ENCODE results near the gene MSI2. TPM values are rescaled to one million over a fixed set of nuclear protein-coding genes. Genes with fewer than 3 reads are reported as not detected.

The MSI2 gene
- total RNA-seq, 1 donor from 2014 or later, result 26.6 TPM

GRCh38 chr17:57245786-57246185, 10.5 kb upstream of the MSI2 start:
- TF ChIP-seq, protein P1, sequence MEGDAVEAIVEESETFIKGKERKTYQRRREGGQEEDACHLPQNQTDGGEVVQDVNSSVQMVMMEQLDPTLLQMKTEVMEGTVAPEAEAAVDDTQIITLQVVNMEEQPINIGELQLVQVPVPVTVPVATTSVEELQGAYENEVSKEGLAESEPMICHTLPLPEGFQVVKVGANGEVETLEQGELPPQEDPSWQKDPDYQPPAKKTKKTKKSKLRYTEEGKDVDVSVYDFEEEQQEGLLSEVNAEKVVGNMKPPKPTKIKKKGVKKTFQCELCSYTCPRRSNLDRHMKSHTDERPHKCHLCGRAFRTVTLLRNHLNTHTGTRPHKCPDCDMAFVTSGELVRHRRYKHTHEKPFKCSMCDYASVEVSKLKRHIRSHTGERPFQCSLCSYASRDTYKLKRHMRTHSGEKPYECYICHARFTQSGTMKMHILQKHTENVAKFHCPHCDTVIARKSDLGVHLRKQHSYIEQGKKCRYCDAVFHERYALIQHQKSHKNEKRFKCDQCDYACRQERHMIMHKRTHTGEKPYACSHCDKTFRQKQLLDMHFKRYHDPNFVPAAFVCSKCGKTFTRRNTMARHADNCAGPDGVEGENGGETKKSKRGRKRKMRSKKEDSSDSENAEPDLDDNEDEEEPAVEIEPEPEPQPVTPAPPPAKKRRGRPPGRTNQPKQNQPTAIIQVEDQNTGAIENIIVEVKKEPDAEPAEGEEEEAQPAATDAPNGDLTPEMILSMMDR (conservative IDR thresholded peaks at IDR 0.05; ENCODE audit: low read depth, low read length), result no peak
- H3K4me3 ChIP-seq (ENCODE audit: low read depth, low read length), result no peak overlapping the region

DNA sequence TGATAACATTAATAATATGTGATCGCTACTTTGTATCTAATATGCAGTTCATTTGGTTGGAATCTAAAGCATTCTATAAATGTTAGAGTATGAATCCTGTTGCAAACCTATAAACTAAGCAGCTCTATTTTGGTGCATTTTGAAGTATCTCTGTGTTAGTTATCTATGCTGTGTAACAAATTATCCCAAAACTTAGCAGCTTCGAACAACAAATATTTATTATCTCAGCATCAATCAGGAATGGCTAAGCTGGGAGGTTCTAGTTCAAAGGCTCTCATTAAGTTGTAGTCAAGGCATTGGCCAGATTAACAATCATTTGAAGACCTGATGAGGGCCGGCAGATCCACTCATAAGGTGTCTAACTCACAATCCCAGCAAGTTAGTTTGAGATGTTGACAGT, 10.1 kb upstream of the MSI2 start:
- TF ChIP-seq, protein P1 (conservative IDR thresholded peaks at IDR 0.05; ENCODE audit: low read depth, low read length), result no peak
- no peak for DNase-seq (ENCODE audit: low read depth)
- H3K4me3 ChIP-seq (ENCODE audit: low read depth, low read length), result no peak overlapping the region

More at GRCh38 chr17:57245786-57246185, 10.5 kb upstream of the MSI2 start:
- DNase-seq (ENCODE audit: low read depth), result no peak

DNA sequence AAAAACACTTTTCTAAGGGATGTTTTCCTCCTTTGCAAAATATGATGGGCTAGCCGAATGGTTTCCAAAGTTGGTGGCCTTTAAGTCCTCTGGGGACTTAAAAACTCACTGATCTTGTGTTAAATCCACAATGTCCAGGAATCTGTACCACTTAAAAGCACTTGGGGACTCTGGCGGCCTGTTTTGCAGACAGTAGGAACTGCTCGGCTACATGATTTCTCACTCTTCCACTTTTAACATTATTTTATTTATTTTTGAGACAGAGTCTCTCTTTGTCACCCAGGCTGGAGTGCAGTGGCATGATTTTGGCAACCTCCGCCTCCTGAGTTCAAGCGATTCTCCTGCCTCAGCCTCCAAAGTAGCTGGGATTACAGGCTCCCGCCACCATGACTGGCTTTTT, 9.1 kb upstream of the MSI2 start:
- TF ChIP-seq, protein P1 (conservative IDR thresholded peaks at IDR 0.05; ENCODE audit: low read depth, low read length), result no peak
- no peak overlapping the region for H3K4me3 ChIP-seq (ENCODE audit: low read depth, low read length)
- DNase-seq (ENCODE audit: low read depth), result no peak

- no peak for DNase-seq (ENCODE audit: low read depth)
- H3K4me3 ChIP-seq (ENCODE audit: low read depth, low read length), result no peak overlapping the region
- TF ChIP-seq, protein P1 (conservative IDR thresholded peaks at IDR 0.05; ENCODE audit: low read depth, low read length), result no peak
Measured at GRCh38 chr17:57247913-57248312, 8.4 kb upstream of the MSI2 start.

DNA sequence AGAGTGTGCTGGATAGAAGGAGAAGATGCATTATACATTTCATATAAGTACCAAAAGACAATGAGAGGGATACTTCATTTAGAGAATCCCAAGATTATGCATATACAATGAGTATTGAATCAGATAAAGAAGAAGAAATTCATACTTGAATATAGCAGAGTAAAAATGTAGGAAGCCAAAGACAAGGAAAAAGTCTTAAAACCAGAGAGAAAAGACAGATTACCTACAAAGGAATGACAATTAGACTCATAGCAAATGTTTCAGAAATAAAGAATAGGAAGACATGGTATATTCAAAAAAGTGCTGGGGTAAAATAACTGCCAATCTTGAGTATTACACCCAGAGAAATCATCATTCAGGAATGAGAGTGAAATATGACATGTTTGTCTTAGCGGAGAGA, 6.8 kb upstream of the MSI2 start:
- DNase-seq (ENCODE audit: low read depth), result no peak
- H3K4me3 ChIP-seq (ENCODE audit: low read depth, low read length), result no peak overlapping the region
- TF ChIP-seq, protein P1 (conservative IDR thresholded peaks at IDR 0.05; ENCODE audit: low read depth, low read length), result no peak

DNA sequence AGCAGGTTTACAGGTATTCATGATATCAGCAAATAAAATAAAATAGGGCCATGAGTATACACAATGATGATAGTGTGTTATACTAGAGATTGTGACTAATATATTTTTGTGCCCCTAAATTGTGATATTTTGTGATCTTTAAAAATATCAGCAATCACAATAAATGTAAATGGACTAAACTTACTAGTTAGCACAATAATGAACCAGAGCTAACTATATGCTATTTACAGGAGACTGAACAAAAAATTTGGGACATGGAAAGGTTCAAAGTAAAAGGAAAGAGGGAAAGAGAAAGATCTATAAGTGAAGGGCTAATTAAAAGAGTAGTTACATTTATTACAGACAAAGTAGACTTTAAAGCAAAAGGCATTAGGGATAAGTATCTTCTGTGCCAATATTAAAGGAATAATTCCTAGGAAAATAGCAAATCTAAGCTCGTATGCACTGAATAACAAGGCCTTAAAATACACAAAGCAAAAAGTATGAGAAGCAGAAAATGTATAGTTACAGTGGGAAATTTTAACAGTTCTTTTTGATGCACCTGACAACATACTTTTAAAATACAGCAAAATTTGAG, 5.0 kb upstream of the MSI2 start:
- TF ChIP-seq, protein P1 (conservative IDR thresholded peaks at IDR 0.05; ENCODE audit: low read depth, low read length), result no peak
- DNase-seq (ENCODE audit: low read depth), result no peak
- H3K4me3 ChIP-seq (ENCODE audit: low read depth, low read length), result no peak overlapping the region

DNA sequence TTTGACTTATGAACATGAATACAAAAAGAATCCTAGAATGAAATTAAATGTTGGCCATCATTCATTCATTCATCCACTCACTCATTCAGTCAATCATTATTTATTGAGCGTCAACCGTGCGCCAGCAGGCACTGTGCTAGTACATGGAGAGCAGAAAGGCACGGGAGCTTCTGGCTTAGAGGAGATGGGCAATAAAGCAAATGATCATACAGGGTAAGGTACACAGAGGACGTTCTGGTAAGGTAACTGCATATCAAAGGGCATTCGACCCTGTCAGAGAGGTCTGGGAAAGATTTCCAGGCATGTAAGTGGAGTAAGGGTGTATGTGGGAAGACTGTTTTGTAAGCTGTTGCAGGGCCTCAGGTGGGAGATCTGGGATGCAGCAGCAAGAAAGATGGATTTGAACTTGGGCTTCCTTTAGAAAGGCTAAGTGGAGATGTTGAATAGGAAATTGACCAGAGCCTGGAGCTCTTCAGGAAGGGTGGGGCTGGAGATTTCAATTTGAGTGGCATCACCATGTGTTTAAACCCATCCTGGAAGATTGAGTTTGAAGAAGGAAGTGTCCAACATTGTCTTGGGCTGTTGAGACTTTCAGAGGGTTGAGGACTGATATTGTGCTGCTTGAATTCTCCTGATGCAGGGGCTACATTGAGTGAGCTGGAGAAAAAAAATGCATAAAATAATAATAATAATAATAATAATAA, 2.8 kb upstream of the MSI2 start:
- DNase-seq (ENCODE audit: low read depth), result no peak
- TF ChIP-seq, protein P1 (conservative IDR thresholded peaks at IDR 0.05; ENCODE audit: low read depth, low read length), result no peak

More for the DNA sequence above, 2.8 kb upstream of the MSI2 start:
- no peak overlapping the region for H3K4me3 ChIP-seq (ENCODE audit: low read depth, low read length)
